ENCODE measurements around the gene UBTF.
"Not testable (repeated sequence)": the region's sequence is repeated elsewhere in the genome, so short reads cannot be mapped to it uniquely, and the experiment has no call there.

UBTF gene

GRCh38 chr17:44241106-44241624 is 21.7 kb upstream of the UBTF start:
- DNase-seq = no peak

GRCh38 chr17:44237886-44238285 is 18.4 kb upstream of the UBTF start:
- DNase-seq = not testable (repeated sequence)

GRCh38 chr17:44236444-44236991 is 17.0 kb upstream of the UBTF start:
- DNase-seq = no peak

GRCh38 chr17:44235583-44235936 is 16.1 kb upstream of the UBTF start:
- DNase-seq = no peak

- no peak for DNase-seq
Measured at GRCh38 chr17:44233582-44233981, 14.1 kb upstream of the UBTF start.

- no peak for DNase-seq
Measured at GRCh38 chr17:44232061-44232460, 12.6 kb upstream of the UBTF start.

GRCh38 chr17:44230140-44230539 is 10.7 kb upstream of the UBTF start:
- no peak for DNase-seq

GRCh38 chr17:44229090-44229489 is 9.6 kb upstream of the UBTF start:
- no peak for DNase-seq

GRCh38 chr17:44223541-44224071 is 4.1 kb upstream of the UBTF start:
- no peak for DNase-seq

GRCh38 chr17:44222112-44222869 is 2.8 kb upstream of the UBTF start:
- DNase-seq = peak; percentile 89

GRCh38 chr17:44221862-44222111 is 2.3 kb upstream of the UBTF start:
- DNase-seq = no peak

GRCh38 chr17:44221084-44221861 is 1.8 kb upstream of the UBTF start:
- peak; percentile 51 for DNase-seq

GRCh38 chr17:44220213-44221083 is 973 bp upstream of the UBTF start:
- DNase-seq = peak; percentile 15

GRCh38 chr17:44219108-44219615 is 313 bp downstream of the UBTF start:
- peak; percentile 17 for DNase-seq

GRCh38 chr17:44218344-44219107 is 949 bp downstream of the UBTF start:
- peak; percentile 69 for DNase-seq

GRCh38 chr17:44217738-44218343 is 1.6 kb downstream of the UBTF start:
- DNase-seq = no peak

- no peak for DNase-seq
Measured at GRCh38 chr17:44216694-44217093, 2.8 kb downstream of the UBTF start.

- no peak for DNase-seq
Measured at GRCh38 chr17:44216173-44216572, 3.3 kb downstream of the UBTF start.

GRCh38 chr17:44214896-44215295 is 4.6 kb downstream of the UBTF start:
- DNase-seq = no peak

- no peak for DNase-seq
Measured at GRCh38 chr17:44214230-44214494, 5.3 kb downstream of the UBTF start.

GRCh38 chr17:44213403-44214229 is 5.9 kb downstream of the UBTF start:
- no peak for DNase-seq
